Fibroblast of villous mesenchyme (primary cell): ENCODE results near the gene FOXN1. TPM values are rescaled to one million over a fixed set of nuclear protein-coding genes. Genes with fewer than 3 reads are reported as not detected.
A peak's percentile ranks its signal among the peaks of the same experiment; 100 is the strongest.

Experiments
- DNase-seq: peaks from one replicate; pipeline ENCODE4 v3.0.0-alpha.2; 2010; ENCODE audit warnings: low read depth
- H3K4me3 ChIP-seq: 2 replicates; pipeline ENCODE4 v1.5.1; 2011; ENCODE audit warnings: low read depth, mild to moderate bottlenecking, low read length
- total RNA-seq: library from RNA; depleted of rRNA; stranded (reverse); fragments of >200 nt; gene quantifications from 2 replicates; pipeline ENCODE4 v1.2.3, GENCODE V29; 2012
- TF ChIP-seq, protein P1 (sequence below): IDR thresholded peaks from 2 replicates; pipeline ENCODE4 v1.5.1; 2012; ENCODE audit warnings: low read depth, mild to moderate bottlenecking, low read length; ENCODE audit not compliant: insufficient read depth

The FOXN1 gene
- total RNA-seq, 1 donor, result not detected

DNA sequence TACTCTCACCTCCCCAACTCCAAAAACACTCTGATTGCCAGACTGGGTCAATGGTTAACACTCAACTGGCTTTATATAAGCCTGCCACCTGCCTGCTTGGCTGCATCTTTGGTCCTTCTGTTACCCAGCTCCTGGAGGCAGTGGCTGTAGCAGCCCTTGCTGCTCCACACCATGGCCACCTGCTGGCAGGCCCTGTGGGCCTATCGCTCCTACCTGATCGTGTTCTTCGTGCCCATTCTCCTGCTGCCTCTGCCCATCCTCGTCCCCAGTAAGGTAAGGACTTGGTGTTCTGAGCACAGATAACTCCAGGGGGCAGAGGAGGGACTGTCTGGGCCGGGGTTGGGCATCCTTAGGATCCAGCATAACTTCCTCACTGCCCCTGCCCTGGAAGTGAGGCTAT, 32.6 kb upstream of the FOXN1 start, which contains the start of gene SLC13A2:
TSS of gene SLC13A2 (plus strand) at position 103 of the 400 bp plus-strand sequence. CDS start at position 172, 69 bp downstream.
- no peak for DNase-seq
- H3K4me3 ChIP-seq, result no peak within 1 kb of the TSS
- TF ChIP-seq, protein P1, sequence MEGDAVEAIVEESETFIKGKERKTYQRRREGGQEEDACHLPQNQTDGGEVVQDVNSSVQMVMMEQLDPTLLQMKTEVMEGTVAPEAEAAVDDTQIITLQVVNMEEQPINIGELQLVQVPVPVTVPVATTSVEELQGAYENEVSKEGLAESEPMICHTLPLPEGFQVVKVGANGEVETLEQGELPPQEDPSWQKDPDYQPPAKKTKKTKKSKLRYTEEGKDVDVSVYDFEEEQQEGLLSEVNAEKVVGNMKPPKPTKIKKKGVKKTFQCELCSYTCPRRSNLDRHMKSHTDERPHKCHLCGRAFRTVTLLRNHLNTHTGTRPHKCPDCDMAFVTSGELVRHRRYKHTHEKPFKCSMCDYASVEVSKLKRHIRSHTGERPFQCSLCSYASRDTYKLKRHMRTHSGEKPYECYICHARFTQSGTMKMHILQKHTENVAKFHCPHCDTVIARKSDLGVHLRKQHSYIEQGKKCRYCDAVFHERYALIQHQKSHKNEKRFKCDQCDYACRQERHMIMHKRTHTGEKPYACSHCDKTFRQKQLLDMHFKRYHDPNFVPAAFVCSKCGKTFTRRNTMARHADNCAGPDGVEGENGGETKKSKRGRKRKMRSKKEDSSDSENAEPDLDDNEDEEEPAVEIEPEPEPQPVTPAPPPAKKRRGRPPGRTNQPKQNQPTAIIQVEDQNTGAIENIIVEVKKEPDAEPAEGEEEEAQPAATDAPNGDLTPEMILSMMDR, result no peak

DNA sequence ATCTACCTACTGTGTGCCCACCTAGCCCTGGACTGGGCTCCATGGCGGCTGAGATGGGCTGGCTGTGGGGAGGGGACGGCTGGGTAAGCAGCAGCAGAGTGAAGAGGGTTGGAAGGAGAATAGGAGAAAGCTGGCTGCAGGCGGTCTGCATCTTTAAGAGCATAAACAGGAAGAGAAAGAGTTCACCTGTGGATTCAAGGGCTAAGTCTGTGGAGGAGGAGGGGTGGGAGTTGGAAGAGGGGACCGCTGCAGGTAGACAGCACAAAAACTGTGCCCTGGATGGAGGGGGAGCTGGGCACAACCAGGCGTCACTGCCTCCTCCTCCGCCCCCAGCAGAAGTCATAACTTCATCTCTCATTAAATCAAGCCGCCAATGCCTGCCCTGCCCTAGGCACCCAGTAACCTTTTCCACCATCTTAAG, 32.0 kb upstream of the FOXN1 start:
- TF ChIP-seq, protein P1, result no peak
- H3K4me3 ChIP-seq, result no peak overlapping the region
- DNase-seq, result no peak

DNA sequence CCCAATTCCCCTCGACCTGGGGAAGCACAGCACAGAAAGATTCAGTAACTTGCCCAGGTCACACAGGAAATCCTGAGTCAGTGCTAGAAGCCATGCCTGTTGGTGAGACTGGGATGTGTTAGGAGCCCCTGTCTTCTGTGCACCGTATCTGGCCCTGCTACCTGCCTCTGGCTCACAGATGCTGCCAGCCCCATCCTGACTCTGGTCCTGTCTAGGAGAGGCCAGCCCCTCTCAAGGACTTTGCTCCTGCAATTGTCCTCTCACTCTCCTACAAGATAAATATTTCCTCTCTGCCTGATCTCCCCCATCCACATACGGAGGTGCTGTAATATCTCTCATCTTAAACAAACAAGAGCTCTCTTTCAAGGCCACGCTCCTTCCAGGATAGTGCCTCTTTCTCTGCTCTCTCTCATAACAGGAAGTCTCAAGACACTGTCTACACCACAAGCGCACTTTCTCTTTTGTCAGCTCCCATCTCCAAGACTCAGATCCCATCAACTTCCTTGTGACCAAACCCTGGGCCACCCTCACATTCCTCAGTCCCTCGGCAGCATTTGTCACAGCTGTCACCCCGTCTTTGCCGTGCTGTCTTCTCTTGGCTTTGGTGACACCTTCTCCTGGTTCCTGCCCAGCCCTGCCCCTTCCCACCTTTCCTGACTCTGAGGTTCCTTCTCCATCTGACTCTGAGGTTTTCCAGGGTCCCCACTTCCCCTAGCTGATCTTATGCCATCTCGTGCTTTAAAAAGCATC, 30.8 kb upstream of the FOXN1 start:
- DNase-seq, result no peak
- TF ChIP-seq, protein P1, result no peak
- no peak overlapping the region for H3K4me3 ChIP-seq

DNA sequence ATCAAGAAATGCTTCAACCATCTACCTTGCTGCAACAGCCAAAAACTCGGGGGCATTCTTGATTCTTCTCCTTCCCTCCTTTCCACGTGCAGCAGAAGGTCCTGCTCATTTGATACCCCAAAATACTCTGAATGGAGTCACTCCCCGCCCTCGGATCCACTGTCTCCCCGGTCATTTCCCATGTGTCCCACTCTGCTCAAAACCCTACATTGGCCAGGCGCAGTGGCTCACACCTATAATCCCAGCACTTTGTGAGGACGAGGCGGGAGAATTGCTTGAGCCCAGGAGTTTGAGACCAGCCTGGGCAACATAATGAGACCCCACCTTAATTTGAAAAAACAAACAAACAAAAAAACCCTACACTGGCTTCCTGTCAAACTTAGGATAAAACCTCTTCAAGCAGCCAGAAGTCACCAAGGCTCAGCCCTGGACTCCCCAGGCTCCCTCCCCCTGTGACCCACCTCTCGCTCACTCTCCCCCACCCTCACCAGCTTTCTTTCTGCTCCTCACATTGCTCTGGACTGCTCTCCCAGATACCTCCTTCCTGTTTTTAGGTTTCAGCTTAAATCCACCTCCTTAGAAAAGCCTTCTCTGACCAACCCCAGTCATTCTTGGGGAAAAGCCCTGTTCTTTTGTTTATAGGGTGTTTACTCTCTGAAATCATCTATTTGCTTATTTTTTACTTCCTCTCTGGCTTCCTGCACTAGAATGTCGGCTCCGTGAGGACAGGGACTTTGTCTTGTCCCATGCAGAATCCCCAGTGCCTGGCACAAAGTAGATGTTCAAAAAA, 29.9 kb upstream of the FOXN1 start:
- TF ChIP-seq, protein P1, result no peak
- no peak for DNase-seq
- H3K4me3 ChIP-seq, result no peak overlapping the region

DNA sequence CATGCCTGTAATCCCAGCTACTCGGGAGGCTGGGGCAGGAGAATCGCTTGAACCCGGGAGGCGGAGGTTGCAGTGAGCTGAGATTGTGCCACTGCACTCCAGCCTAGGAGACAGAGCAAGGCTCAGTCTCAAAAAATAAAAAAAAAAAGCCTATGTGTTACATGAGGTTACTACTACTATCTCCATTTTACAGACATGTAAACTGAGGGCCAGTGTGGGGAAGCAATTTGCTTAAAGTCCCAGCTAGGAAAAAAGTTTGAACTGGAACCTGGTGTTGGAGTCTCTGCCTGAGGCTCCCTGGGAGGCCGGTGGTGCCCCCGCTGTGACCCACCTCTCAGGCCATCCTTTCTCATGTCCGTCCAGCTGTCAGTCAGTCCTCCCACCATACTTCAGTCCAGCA, 28.2 kb upstream of the FOXN1 start:
- no peak overlapping the region for H3K4me3 ChIP-seq
- no peak for DNase-seq
- TF ChIP-seq, protein P1, result no peak

DNA sequence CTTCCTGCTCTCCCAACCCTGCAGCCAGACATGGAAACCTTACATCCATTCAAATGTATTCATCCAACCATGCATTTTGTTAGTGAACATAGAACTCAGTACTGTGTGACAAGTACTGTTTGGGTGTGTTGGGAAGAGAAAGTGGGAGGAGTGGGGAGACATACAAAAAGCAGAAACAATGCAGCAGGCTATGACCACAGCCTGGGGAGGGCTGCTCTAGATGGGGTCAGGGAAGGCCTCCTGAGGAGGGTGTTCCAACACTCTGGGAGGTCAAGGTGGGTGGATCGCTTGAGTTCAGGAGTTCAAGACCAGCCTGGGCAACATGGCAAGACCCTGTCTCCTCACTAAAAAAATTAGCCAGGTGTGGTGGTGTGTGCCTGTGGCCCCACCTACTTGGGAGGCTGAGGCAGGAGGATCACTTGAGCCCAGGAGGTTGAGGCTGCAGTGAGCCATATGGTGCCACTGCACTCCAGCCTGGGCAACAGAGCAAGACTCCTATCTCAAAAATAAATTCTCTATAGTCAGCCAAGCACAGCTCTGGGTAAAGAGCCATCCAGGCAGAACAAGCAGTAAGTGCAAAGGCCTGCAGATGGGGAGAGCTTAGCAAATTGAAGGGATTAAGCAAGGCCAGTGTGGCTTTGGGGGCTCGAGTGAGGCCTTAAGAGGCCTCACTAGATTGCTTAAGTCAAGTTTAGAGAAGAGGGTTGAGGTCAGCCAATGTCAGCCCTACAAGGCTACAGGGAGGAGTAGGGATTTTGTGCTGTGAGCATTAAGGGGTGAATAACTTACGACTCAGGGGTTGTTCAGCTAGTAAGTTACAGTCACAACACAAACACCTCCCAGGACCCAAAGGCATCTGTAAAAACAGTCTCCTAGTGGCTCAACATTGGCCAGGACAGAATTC, 27.2 kb upstream of the FOXN1 start:
- DNase-seq, result peak; percentile 45
- no peak overlapping the region for H3K4me3 ChIP-seq
- TF ChIP-seq, protein P1, result no peak
